ENCODE data around the gene GJA5. TPM values are rescaled to one million over a fixed set of nuclear protein-coding genes. Genes with fewer than 3 reads are reported as not detected.

Gene GJA5
- total and polyA plus RNA-seq, 2 donors (not counting 1 experiment from before 2014, with no cell fraction given), result not detected

- TF ChIP-seq EZH2 (IDR thresholded peaks at IDR 0.05; ENCODE audit: borderline replicate concordance, insufficient read depth, low read depth, low read length, poor library complexity, severe bottlenecking) (no peak), CTCF (IDR thresholded peaks at IDR 0.05) (no peak)
- Mint-ChIP-seq H3K4me3 (no peak overlapping the region), H3K27ac (no peak overlapping the region), H3K9me3 (ENCODE audit: insufficient read depth) (no peaks in the 10 kb centered on the region), H3K4me1 (no peaks in the 10 kb centered on the region), H3K27me3 (peaks cover 16% of the 10 kb centered on the region)
- Histone ChIP-seq H3K9ac (ENCODE audit: low read length) (no peak overlapping the region), H3K9me3 (ENCODE audit: control extremely low read depth in 1 of 3, control insufficient read depth in 2 of 3, insufficient read depth in 1 of 3, low read length in 2 of 3) (no peaks in the 10 kb centered on the region), H3K27ac (ENCODE audit: low read length in 2 of 2) (no peak overlapping the region), H3K4me1 (ENCODE audit: control insufficient read depth in 2 of 2, insufficient read depth in 2 of 2, low read length in 2 of 2) (no peaks in the 10 kb centered on the region), H4K20me1 (ENCODE audit: control insufficient read depth, insufficient read depth, low read length, poor library complexity, severe bottlenecking) (no peaks in the 10 kb centered on the region), H3K36me3 (replicated peaks in 1 of 2; ENCODE audit: control extremely low read depth in 1 of 2, control insufficient read depth in 1 of 2, extremely low read depth in 1 of 2, insufficient read depth in 2 of 2, low read length in 1 of 2) (no peaks in the 10 kb centered on the region), H3K4me2 (replicated peaks; ENCODE audit: low read depth, low read length, poor library complexity, severe bottlenecking) (no peak overlapping the region), H3K27me3 (replicated peaks in 1 of 4; ENCODE audit: control extremely low read depth in 1 of 4, control insufficient read depth in 3 of 4, insufficient read depth in 4 of 4, low read length in 3 of 4) (peaks cover 0 to under 1% (median 0%) of the 10 kb centered on the region in 4 experiments), H3K4me3 (ENCODE audit: control extremely low read depth in 1 of 5, extremely low read depth in 1 of 5, insufficient read depth in 1 of 5, low read depth in 2 of 5, low read length in 4 of 5) (no peak overlapping the region), H3K79me2 (ENCODE audit: control insufficient read depth, insufficient read depth, low read length) (no peaks in the 10 kb centered on the region), H2AFZ (ENCODE audit: insufficient read depth, low read depth, low read length, poor library complexity, severe bottlenecking) (no peak overlapping the region)
- DNase-seq (no peak), ATAC-seq (ENCODE audit: low read depth) (no peak)
- CTCF ChIA-PET, result no interaction called here
- POLR2A ChIA-PET, result no interaction called here
- intact Hi-C loops (cut with micrococcal nuclease), result no loop called here
- WGBS (ENCODE audit: insufficient coverage), result 81% methylated on average over 5 of the region's 6 CpGs
Measured at GRCh38 chr1:147804942-147805723, 44.7 kb upstream of the GJA5 start.

- Histone ChIP-seq H3K9ac (ENCODE audit: low read length) (no peak overlapping the region), H3K27me3 (replicated peaks in 1 of 4; ENCODE audit: control extremely low read depth in 1 of 4, control insufficient read depth in 3 of 4, insufficient read depth in 4 of 4, low read length in 3 of 4) (no peaks in the 10 kb centered on the region), H4K20me1 (ENCODE audit: control insufficient read depth, insufficient read depth, low read length, poor library complexity, severe bottlenecking) (no peaks in the 10 kb centered on the region), H3K27ac (ENCODE audit: low read length in 2 of 2) (no peak overlapping the region), H3K4me2 (replicated peaks; ENCODE audit: low read depth, low read length, poor library complexity, severe bottlenecking) (no peak overlapping the region), H3K9me3 (ENCODE audit: control extremely low read depth in 1 of 3, control insufficient read depth in 2 of 3, insufficient read depth in 1 of 3, low read length in 2 of 3) (no peaks in the 10 kb centered on the region), H3K79me2 (ENCODE audit: control insufficient read depth, insufficient read depth, low read length) (no peaks in the 10 kb centered on the region), H3K36me3 (replicated peaks in 1 of 2; ENCODE audit: control extremely low read depth in 1 of 2, control insufficient read depth in 1 of 2, extremely low read depth in 1 of 2, insufficient read depth in 2 of 2, low read length in 1 of 2) (no peaks in the 10 kb centered on the region), H3K4me1 (ENCODE audit: control insufficient read depth in 2 of 2, insufficient read depth in 2 of 2, low read length in 2 of 2) (no peaks in the 10 kb centered on the region), H3K4me3 (ENCODE audit: control extremely low read depth in 1 of 5, extremely low read depth in 1 of 5, insufficient read depth in 1 of 5, low read depth in 2 of 5, low read length in 4 of 5) (no peak overlapping the region), H2AFZ (ENCODE audit: insufficient read depth, low read depth, low read length, poor library complexity, severe bottlenecking) (no peak overlapping the region)
- Mint-ChIP-seq H3K4me3 (no peak overlapping the region), H3K27ac (no peak overlapping the region), H3K4me1 (no peaks in the 10 kb centered on the region), H3K27me3 (peaks cover 20% of the 10 kb centered on the region), H3K9me3 (ENCODE audit: insufficient read depth) (no peaks in the 10 kb centered on the region)
- no peak for DNase-seq
- no peak for ATAC-seq (ENCODE audit: low read depth)
- no CpG with 5 or more reads among the region's 2 CpGs for WGBS (ENCODE audit: insufficient coverage)
- no peak for TF ChIP-seq EZH2 (IDR thresholded peaks at IDR 0.05; ENCODE audit: borderline replicate concordance, insufficient read depth, low read depth, low read length, poor library complexity, severe bottlenecking)
- no peak for TF ChIP-seq CTCF (IDR thresholded peaks at IDR 0.05)
- ChIA-PET CTCF (no interaction called here), POLR2A (no interaction called here)
- intact Hi-C loops (cut with micrococcal nuclease), result no loop called here
Measured at GRCh38 chr1:147800804-147801203, 40.4 kb upstream of the GJA5 start.
